ENCODE measurements around the gene FGF11.

DNA sequence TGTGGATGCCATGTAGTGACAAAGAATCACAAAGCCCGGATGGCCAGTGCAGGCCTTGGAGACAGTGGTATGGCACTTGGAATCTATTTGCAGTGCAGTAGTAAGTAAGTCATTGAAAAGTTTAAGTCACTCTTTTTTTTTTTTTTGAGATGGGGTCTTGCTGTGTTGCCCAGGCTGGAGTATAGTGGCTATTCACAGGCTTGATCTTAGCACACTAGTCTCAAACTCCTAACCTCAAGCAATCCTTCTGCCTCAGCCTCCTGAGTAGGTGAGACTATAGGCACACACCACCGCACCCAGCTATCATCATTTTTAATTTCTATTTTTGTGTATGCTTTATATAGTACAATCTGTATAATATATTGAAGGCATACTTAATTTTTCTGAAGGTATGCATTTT lies 40.7 kb upstream of the FGF11 start:
- TF ChIP-seq SREBF2 (IDR thresholded peaks at IDR 0.05): no peak
- TF ChIP-seq, protein P1, sequence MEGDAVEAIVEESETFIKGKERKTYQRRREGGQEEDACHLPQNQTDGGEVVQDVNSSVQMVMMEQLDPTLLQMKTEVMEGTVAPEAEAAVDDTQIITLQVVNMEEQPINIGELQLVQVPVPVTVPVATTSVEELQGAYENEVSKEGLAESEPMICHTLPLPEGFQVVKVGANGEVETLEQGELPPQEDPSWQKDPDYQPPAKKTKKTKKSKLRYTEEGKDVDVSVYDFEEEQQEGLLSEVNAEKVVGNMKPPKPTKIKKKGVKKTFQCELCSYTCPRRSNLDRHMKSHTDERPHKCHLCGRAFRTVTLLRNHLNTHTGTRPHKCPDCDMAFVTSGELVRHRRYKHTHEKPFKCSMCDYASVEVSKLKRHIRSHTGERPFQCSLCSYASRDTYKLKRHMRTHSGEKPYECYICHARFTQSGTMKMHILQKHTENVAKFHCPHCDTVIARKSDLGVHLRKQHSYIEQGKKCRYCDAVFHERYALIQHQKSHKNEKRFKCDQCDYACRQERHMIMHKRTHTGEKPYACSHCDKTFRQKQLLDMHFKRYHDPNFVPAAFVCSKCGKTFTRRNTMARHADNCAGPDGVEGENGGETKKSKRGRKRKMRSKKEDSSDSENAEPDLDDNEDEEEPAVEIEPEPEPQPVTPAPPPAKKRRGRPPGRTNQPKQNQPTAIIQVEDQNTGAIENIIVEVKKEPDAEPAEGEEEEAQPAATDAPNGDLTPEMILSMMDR (IDR thresholded peaks at IDR 0.05): no peak
- no peak for TF ChIP-seq RCOR1 (IDR thresholded peaks at IDR 0.05; ENCODE audit: low read depth, low read length)
- no peak for TF ChIP-seq POLR2A (IDR thresholded peaks at IDR 0.05; ENCODE audit: low read length)
- TF ChIP-seq, protein P2, sequence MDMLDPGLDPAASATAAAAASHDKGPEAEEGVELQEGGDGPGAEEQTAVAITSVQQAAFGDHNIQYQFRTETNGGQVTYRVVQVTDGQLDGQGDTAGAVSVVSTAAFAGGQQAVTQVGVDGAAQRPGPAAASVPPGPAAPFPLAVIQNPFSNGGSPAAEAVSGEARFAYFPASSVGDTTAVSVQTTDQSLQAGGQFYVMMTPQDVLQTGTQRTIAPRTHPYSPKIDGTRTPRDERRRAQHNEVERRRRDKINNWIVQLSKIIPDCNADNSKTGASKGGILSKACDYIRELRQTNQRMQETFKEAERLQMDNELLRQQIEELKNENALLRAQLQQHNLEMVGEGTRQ (IDR thresholded peaks at IDR 0.05): no peak
- TF ChIP-seq, protein P3, sequence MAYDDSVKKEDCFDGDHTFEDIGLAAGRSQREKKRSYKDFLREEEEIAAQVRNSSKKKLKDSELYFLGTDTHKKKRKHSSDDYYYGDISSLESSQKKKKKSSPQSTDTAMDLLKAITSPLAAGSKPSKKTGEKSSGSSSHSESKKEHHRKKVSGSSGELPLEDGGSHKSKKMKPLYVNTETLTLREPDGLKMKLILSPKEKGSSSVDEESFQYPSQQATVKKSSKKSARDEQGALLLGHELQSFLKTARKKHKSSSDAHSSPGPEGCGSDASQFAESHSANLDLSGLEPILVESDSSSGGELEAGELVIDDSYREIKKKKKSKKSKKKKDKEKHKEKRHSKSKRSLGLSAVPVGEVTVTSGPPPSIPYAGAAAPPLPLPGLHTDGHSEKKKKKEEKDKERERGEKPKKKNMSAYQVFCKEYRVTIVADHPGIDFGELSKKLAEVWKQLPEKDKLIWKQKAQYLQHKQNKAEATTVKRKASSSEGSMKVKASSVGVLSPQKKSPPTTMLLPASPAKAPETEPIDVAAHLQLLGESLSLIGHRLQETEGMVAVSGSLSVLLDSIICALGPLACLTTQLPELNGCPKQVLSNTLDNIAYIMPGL (CRISPR knock-in tag; IDR thresholded peaks at IDR 0.05; ENCODE audit: borderline replicate concordance): no peak
- TF ChIP-seq MAFK (IDR thresholded peaks at IDR 0.05; ENCODE audit: partially characterized antibody): no peak
- no peak for TF ChIP-seq JUN (IDR thresholded peaks at IDR 0.05)
